GM12878 (cell line): ENCODE measurements around the gene AQP7. TPM values are rescaled to one million over a fixed set of nuclear protein-coding genes. Genes with fewer than 3 reads are reported as not detected.

Experiments used
- ATAC-seq: fragments of 200-7000 bp; cut with Tn5 transposase; 3 replicates; pipeline ENCODE4 v1.9.1; 2020; ENCODE audit warnings: mild to moderate bottlenecking, moderate library complexity
- BruUV-seq: library from RNA; stranded (reverse); fragments of 400-500 nt; replicated peaks from 2 replicates; lab custom pipeline; 2021; lab: Mats Ljungman, UMichigan
- CTCF ChIA-PET: fragments of 300-600 bp; sonication (Branson Sonifier 250); formaldehyde crosslinking; extraction: SDS; loops from one replicate; lab custom pipeline; 2021; ENCODE audit warnings: inconsistent platforms; lab: Yijun Ruan, JAX
- POLR2A ChIA-PET: fragments of 350-600 bp; formaldehyde crosslinking; extraction: SDS; loops from one replicate; lab custom pipeline; 2021; ENCODE audit warnings: inconsistent platforms; lab: Charles Lee
- RAD21 ChIA-PET: fragments of 300-600 bp; sonication (Branson Sonifier 250); formaldehyde crosslinking; loops from one replicate; lab custom pipeline; 2023; ENCODE audit warnings: antibody characterized with exemption; ENCODE audit not compliant: unreplicated experiment; lab: Charles Lee
- SMC1A ChIA-PET: fragments of 300-600 bp; sonication (Branson Sonifier 250); formaldehyde crosslinking; loops from one replicate; lab custom pipeline; 2023; ENCODE audit not compliant: unreplicated experiment, uncharacterized antibody; lab: Charles Lee
- DNase-seq: peaks from one replicate; pipeline ENCODE4 v3.0.0-alpha.2; 2011; ENCODE audit warnings: low read depth, low spot score
- FAIRE-seq: peaks from 3 replicates; lab custom pipeline; 2011; peaks lifted over from hg19 to GRCh38; lab: Jason Lieb, UNC
- H2AFZ ChIP-seq: 2 replicates; pipeline ENCODE4 v1.6.0; 2011; ENCODE audit warnings: low read depth, low read length, control low read depth; ENCODE audit not compliant: control insufficient read depth
- H3K27ac ChIP-seq: 2 replicates; pipeline ENCODE4 v1.5.1; 2011; ENCODE audit warnings: control low read depth; ENCODE audit not compliant: control insufficient read depth, insufficient read depth
- H3K27me3 ChIP-seq, 2 experiments: replicated peaks in 1 of 2; 2 replicates each; pipeline versions ENCODE4 v1.6.0 to v1.6.1; 2011; ENCODE audit warnings: low read length in 1 of 2; ENCODE audit not compliant: control insufficient read depth in 2 of 2, insufficient read depth in 2 of 2
- H3K36me3 ChIP-seq, 2 experiments: 2 replicates each; pipeline ENCODE4 v1.5.1; 2011; ENCODE audit warnings: low read length in 1 of 2; ENCODE audit not compliant: control insufficient read depth in 2 of 2, insufficient read depth in 2 of 2
- H3K4me1 ChIP-seq: 2 replicates; pipeline ENCODE4 v1.6.1; 2011; ENCODE audit warnings: mild to moderate bottlenecking, low read length, moderate library complexity, mixed read lengths; ENCODE audit not compliant: control insufficient read depth, insufficient read depth
- H3K4me2 ChIP-seq: 2 replicates; pipeline ENCODE4 v1.6.0; 2011; ENCODE audit warnings: control low read depth; ENCODE audit not compliant: control insufficient read depth, insufficient read depth
- H3K4me3 ChIP-seq: fragments of 200-600 bp; sonication (generic); 2 replicates; pipeline ENCODE4 v1.5.1; 2016
- H3K79me2 ChIP-seq: 2 replicates; pipeline ENCODE4 v1.6.0; 2011; ENCODE audit warnings: low read length; ENCODE audit not compliant: control insufficient read depth, insufficient read depth
- H3K9ac ChIP-seq: 2 replicates; pipeline ENCODE4 v1.8.0; 2011; ENCODE audit warnings: low read length, control low read depth, mixed read lengths; ENCODE audit not compliant: control insufficient read depth, insufficient read depth
- H3K9me3 ChIP-seq: replicated peaks from 3 replicates; pipeline ENCODE4 v1.5.1; 2011; ENCODE audit warnings: mild to moderate bottlenecking, low read length; ENCODE audit not compliant: control insufficient read depth, insufficient read depth
- H4K20me1 ChIP-seq: 2 replicates; pipeline ENCODE4 v1.6.0; 2011; ENCODE audit not compliant: control insufficient read depth, insufficient read depth
- BCL11A ChIP-seq: IDR thresholded peaks from 2 replicates; pipeline ENCODE4 v1.6.1; 2011; ENCODE audit warnings: low read depth, low read length
- CBFB ChIP-seq: IDR thresholded peaks from 2 replicates; pipeline ENCODE4 v1.6.1; 2016; ENCODE audit warnings: antibody characterized with exemption, low read depth
- CBX3 ChIP-seq: fragments of 200-600 bp; sonication (generic); IDR thresholded peaks from 2 replicates; pipeline ENCODE4 v1.6.1; 2016; ENCODE audit warnings: low read depth, borderline replicate concordance
- CEBPZ ChIP-seq: fragments of 150-350 bp; IDR thresholded peaks from 2 replicates; pipeline ENCODE4 v1.6.1; 2016; ENCODE audit warnings: low read depth, low read length
- ESRRA ChIP-seq: IDR thresholded peaks from 2 replicates; pipeline ENCODE4 v1.6.1; 2012; ENCODE audit warnings: mild to moderate bottlenecking, low read length, improper control_type of control experiment
- ETV6 ChIP-seq, 2 experiments: fragments of 450-650 bp in 1 of 2; IDR thresholded peaks in 1 of 2; conservative IDR thresholded peaks in 1 of 2; 2 replicates each; pipeline ENCODE4 v1.6.1; 2014; ENCODE audit warnings: antibody characterized with exemption in 1 of 2, borderline replicate concordance in 1 of 2, low read depth in 1 of 2, mild to moderate bottlenecking in 1 of 2, moderate library complexity in 1 of 2
- RELB ChIP-seq: fragments of 450-650 bp; IDR thresholded peaks from 2 replicates; pipeline ENCODE4 v1.6.1; 2017; ENCODE audit warnings: low read depth, mild to moderate bottlenecking, moderate library complexity
- SMARCA5 ChIP-seq: fragments of 450-650 bp; IDR thresholded peaks from 2 replicates; pipeline ENCODE4 v1.6.1; 2017; ENCODE audit warnings: mild to moderate bottlenecking
- SP1 ChIP-seq: IDR thresholded peaks from one replicate; pipeline ENCODE4 v1.6.1; 2011; ENCODE audit warnings: low read depth, low read length
- USF1 ChIP-seq: IDR thresholded peaks from 2 replicates; pipeline ENCODE4 v1.6.1; 2011; ENCODE audit warnings: borderline replicate concordance, low read depth, mild to moderate bottlenecking, moderate library complexity, mixed read lengths, low read length; ENCODE audit not compliant: insufficient read depth; ENCODE audit errors: extremely low read length
- ZBTB33 ChIP-seq: fragments of 450-650 bp; IDR thresholded peaks from 2 replicates; pipeline ENCODE4 v1.6.1; 2017; ENCODE audit warnings: mild to moderate bottlenecking
- ZZZ3 ChIP-seq: IDR thresholded peaks from 2 replicates; pipeline ENCODE4 v1.6.1; 2011; ENCODE audit warnings: low read depth; ENCODE audit not compliant: control insufficient read depth, insufficient read length
- WGBS: methylation state at CpG from one replicate; pipeline ENCODE4 v1.1.6; 2016; ENCODE audit warnings: low lambda C conversion rate; ENCODE audit not compliant: insufficient replicate concordance, insufficient coverage; ENCODE audit errors: missing lambda C conversion rate; 5-methylcytosine and 5-hydroxymethylcytosine counted together
- in situ Hi-C: fragments of 300-500 bp; cut with MboI; formaldehyde crosslinking; loops from 9 replicates; pipeline ENCODE4 v1.14.3; 2018; ENCODE audit warnings: mixed read lengths
- intact Hi-C: fragments of 100-400 bp; cut with micrococcal nuclease; formaldehyde crosslinking; loops from one replicate; pipeline ENCODE4 v1.14.2; 2022; ENCODE audit not compliant: unreplicated experiment
- polyA plus RNA-seq, 11 experiments: library from polyadenylated mRNA; depleted of rRNA in 4 of 11; unstranded in 6 of 11; stranded (reverse) in 5 of 11; fragments of >200 nt; fragmentation: Nextera tagmentation in 4 of 11; fragmentation: Illumina TruSeq in 1 of 11; extraction: Ambion mirVana in 4 of 11; extraction: Trizol in 1 of 11; gene quantifications; 1 replicate in 1 of 11; 2 replicates in 10 of 11; pipeline versions ENCODE4 v1.2.1 to v1.2.3, GENCODE V29; 2011 to 2016; ENCODE audit warnings: inconsistent platforms in 2 of 11, missing spikeins in 2 of 11, low read depth in 1 of 11
- total RNA-seq, 4 experiments: library from RNA; depleted of rRNA in 3 of 4; stranded (reverse); fragments of >200 nt in 3 of 4; fragmentation: Illumina TruSeq in 1 of 4; extraction: Trizol in 1 of 4; gene quantifications; 2 replicates each; pipeline versions ENCODE4 v1.2.1 to v1.2.3, GENCODE V29; 2013 to 2021

Gene AQP7
- total and polyA plus RNA-seq, 10 of the 15 experiments (the other 5 are each of a cell fraction or from before 2014, with no cell fraction given): 0.04 to 0.18 (median 0.04) TPM; not detected in 7

- BruUV-seq: no TSS peak
- CTCF ChIA-PET: interaction anchor here (1.9 kb wide), 1 partner anchor 73 kb away, joined by 5 read pairs; no protein-coding TSS in a partner anchor
- DNase-seq: no peak
- H2AFZ ChIP-seq: no peak overlapping the region
- no peak overlapping the region for H3K27ac ChIP-seq
- intact Hi-C loops: no loop called here
- H4K20me1 ChIP-seq: no peaks in the 10 kb centered on the region
- in situ Hi-C loops: no loop called here
- no peaks in the 10 kb centered on the region for H3K36me3 ChIP-seq
- POLR2A ChIA-PET: no interaction called here
- H3K27me3 ChIP-seq: no peaks in the 10 kb centered on the region
- H3K4me2 ChIP-seq: no peak overlapping the region
- SMC1A ChIA-PET: no interaction called here
- RAD21 ChIA-PET: no interaction called here
- TF ChIP-seq ESRRA (no peak), ZZZ3 (no peak), SMARCA5 (no peak), CEBPZ (no peak), CBX3 (no peak), RELB (no peak), ETV6 (conservative IDR thresholded peaks at IDR 0.05 in 1 of 2, IDR thresholded peaks at IDR 0.05 in 1 of 2; ENCODE audit: borderline replicate concordance in 1 of 2, low read depth in 1 of 2) (no peak), CBFB (no peak), USF1 (no peak), SP1 (no peak), BCL11A (no peak), ZBTB33 (no peak)
- TF ChIP-seq, all 136 proteins: peak for 0
- no peaks in the 10 kb centered on the region for H3K4me1 ChIP-seq
- no peak overlapping the region for H3K9ac ChIP-seq
- FAIRE-seq (no peak), ATAC-seq (peak; percentile 16; the same call in 2 of the 3 replicates)
- H3K4me3 ChIP-seq: no peak overlapping the region
- WGBS: 78% methylated on average over 14 of the region's 14 CpGs
- no peaks in the 10 kb centered on the region for H3K9me3 ChIP-seq
- no peaks in the 10 kb centered on the region for H3K79me2 ChIP-seq
Observed at GRCh38 chr9:33379666-33380389, 22.5 kb downstream of the AQP7 start.
